Fibroblast of mammary gland (primary cell): ENCODE measurements around the gene WDR53.
"Not testable (repeated sequence)": the region's sequence is repeated elsewhere in the genome, so short reads cannot be mapped to it uniquely, and the experiment has no call there.

Source experiments
- DNase-seq: peaks from one replicate; pipeline ENCODE4 v3.0.0-alpha.2; 2010; ENCODE audit warnings: low read depth
- H3K4me3 ChIP-seq: 2 replicates; pipeline ENCODE4 v1.5.1; 2011; ENCODE audit warnings: low read depth, mild to moderate bottlenecking, low read length, moderate library complexity; ENCODE audit not compliant: control insufficient read depth
- TF ChIP-seq, protein P1 (sequence below): conservative IDR thresholded peaks from 2 replicates; pipeline ENCODE4 v1.5.1; 2011; ENCODE audit warnings: low read depth, low read length, inconsistent platforms; ENCODE audit not compliant: control insufficient read depth, insufficient read depth

WDR53 gene

DNA sequence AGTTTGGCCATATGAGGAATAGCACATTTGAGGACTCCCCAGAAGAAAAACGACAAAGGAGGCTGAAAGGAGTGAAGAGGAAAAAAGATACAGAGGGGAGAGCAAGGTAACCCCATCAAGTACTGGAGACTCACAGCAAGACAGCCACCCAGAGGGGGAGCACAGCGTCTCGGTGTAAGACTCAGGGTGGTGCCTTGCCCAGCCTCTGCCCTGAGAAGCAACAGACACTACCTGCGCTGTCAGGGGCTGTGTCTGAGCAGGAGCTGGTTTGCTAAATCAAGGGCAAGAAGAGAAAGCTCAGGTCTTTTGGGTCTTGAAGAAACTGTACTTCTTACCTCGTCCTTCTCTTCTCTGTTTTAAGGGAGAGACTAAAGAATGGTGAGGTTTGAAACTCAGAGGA, 28.0 kb upstream of the WDR53 start:
- DNase-seq = no peak
- TF ChIP-seq, protein P1, sequence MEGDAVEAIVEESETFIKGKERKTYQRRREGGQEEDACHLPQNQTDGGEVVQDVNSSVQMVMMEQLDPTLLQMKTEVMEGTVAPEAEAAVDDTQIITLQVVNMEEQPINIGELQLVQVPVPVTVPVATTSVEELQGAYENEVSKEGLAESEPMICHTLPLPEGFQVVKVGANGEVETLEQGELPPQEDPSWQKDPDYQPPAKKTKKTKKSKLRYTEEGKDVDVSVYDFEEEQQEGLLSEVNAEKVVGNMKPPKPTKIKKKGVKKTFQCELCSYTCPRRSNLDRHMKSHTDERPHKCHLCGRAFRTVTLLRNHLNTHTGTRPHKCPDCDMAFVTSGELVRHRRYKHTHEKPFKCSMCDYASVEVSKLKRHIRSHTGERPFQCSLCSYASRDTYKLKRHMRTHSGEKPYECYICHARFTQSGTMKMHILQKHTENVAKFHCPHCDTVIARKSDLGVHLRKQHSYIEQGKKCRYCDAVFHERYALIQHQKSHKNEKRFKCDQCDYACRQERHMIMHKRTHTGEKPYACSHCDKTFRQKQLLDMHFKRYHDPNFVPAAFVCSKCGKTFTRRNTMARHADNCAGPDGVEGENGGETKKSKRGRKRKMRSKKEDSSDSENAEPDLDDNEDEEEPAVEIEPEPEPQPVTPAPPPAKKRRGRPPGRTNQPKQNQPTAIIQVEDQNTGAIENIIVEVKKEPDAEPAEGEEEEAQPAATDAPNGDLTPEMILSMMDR = no peak
- H3K4me3 ChIP-seq = no peak overlapping the region

DNA sequence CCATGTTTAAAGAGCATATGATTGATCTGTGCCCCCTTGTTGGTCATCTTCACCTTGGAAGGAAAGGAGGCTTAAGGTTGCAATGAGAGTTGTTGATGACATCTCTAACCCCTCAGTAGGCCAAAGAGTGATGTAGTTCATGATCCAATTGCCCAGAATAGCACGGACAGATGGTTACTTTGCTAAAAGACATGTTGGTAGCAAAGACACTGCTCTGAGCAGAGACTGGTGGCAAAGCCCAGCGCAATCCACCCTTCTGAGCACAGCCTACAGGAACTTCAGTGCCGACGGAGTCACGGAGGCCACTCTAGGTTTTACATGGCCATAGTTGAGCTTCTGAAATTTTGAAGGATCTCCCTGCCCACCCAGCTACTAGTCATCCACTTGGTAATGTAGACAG, 21.9 kb upstream of the WDR53 start:
- TF ChIP-seq, protein P1 = no peak
- DNase-seq = no peak
- no peak overlapping the region for H3K4me3 ChIP-seq

DNA sequence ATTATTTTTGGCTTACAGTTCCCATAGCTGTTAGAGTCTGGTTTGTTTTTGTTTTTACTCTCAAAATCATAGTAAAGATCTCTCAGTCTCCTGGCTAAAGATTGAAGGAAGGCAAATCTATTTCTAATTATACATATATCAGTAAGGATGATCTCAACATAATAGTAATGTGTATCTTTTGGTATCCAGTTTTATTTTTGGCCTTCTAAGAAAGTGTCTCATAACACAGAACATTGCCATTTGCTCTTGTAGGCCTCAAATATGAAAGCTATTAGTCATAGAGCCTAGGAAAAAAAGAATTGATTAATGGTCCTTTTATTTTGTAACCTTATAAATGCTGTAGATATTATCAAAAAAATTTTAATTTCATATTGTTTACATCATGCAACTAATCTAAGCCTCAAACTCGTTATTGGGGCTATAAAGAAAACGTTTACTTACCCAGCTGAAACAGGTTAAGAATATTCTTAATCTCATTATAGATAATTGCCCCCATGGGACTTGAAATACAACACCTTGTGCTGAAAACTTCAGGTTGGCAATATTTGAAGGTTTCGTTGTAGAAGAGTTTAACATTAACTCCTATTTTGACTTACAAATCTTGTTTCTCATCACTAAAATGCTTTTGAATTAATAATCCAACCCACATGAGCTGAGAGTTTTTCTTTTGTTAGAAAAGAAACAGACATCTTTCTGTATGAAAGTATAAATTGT, 16.8 kb upstream of the WDR53 start:
- TF ChIP-seq, protein P1 = no peak
- no peak for DNase-seq
- no peak overlapping the region for H3K4me3 ChIP-seq

DNA sequence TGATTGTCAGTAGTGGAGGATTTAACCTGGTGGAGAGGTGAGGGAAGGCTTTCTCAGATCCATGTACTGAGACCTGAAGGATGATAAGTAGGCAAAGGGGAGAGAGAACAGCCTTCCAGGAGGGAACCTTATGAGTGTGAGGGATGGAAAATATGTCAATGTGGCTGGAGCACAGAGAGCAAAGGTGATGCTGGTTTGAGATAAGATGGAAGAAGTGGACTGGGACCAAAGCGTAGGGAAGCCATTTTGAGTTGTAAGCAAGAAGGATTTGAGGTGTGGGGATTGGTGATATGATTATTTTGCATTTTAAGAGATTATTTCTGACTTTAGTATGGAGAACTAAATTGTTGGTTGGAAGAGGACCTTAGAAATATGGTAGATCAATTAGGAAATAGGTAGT, 4.0 kb upstream of the WDR53 start:
- TF ChIP-seq, protein P1 = no peak
- no peak overlapping the region for H3K4me3 ChIP-seq
- DNase-seq = no peak

DNA sequence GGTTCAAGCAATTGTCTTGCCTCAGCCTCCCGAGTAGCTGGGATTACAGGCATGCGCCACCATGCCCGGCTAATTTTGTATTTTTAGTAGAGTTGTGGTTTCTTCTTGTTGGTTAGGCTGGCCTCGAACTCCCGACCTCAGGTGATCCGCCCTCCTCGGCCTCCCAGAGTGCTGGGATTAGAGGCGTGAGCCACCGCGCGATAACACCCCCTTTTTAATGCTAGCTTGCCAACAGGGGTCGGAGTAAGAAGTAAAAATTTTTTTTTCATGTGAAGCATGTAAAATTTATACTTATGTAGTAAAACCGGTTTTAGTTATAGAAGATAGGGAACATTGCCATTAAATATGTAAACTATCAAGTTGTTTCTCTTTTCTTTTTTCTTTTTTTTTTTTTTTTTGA, 2.0 kb upstream of the WDR53 start:
- not testable (repeated sequence) for DNase-seq, H3K4me3 ChIP-seq

DNA sequence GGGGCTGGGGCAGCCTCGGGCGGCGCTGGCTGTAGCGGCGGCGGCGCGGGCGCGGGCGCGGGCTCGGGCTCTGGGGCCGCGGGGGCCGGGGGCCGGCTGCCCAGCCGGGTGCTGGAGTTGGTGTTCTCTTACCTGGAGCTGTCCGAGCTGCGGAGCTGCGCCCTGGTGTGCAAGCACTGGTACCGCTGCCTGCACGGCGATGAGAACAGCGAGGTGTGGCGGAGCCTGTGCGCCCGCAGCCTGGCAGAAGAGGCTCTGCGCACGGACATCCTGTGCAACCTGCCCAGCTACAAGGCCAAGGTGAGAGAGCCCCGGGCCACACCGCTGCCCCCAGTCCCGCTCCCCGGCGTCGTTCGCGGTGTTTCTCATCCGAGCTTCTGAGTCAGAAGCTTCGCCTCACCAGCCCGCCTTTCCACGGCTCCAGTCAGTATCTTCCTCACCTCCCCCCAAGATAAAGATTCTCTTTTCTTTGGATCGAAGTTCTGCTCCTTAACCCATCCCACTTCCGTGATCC, 706 bp upstream of the WDR53 start:
- peak; percentile 19 for DNase-seq
- TF ChIP-seq, protein P1 = no peak
- peak overlapping the region; percentile 100 for H3K4me3 ChIP-seq

DNA sequence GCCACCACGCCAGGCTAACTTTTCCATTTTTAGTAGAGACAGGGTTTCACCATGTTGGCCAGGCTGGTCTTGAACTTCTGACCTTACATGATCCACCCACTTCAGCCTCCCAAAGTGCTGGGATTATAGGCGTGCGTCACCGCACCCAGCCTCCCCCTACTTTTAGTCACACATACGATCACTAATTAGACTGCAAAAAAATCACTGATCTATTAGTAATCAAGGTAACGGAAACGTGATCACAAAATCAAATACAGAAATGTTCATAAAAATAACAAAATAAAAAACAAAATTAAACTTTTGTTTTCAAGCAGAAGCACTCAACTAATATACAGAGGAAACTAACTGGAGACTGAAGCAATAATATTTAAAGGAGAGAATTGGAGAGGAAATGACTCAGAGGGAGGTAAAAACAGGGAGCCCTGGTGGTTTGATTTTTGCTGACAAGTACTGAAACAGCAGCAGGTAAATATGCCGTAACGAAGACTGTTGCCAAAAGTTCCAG, 4.6 kb downstream of the WDR53 start:
- TF ChIP-seq, protein P1 = no peak
- no peak overlapping the region for H3K4me3 ChIP-seq
- DNase-seq = peak; percentile 29
